Keratinocyte (primary cell): ENCODE data around the gene PRDM7. TPM values are rescaled to one million over a fixed set of nuclear protein-coding genes. Genes with fewer than 3 reads are reported as not detected.

Experiments
- DNase-seq: peaks from one replicate; pipeline ENCODE4 v3.0.0-alpha.2; 2011; ENCODE audit warnings: low read depth, missing footprints, low spot score
- FAIRE-seq: peaks from 2 replicates; lab custom pipeline; 2011; peaks lifted over from hg19 to GRCh38; lab: Jason Lieb, UNC
- H2AFZ ChIP-seq: 2 replicates; pipeline ENCODE4 v1.6.0; 2012; ENCODE audit warnings: low read length, control low read depth, inconsistent platforms; ENCODE audit not compliant: control insufficient read depth
- H3K27ac ChIP-seq: 2 replicates; pipeline ENCODE4 v1.5.1; 2011; ENCODE audit warnings: low read length; ENCODE audit not compliant: control insufficient read depth, insufficient read depth
- H3K27me3 ChIP-seq: 3 replicates; pipeline ENCODE4 v1.6.0; 2011; ENCODE audit warnings: low read length; ENCODE audit not compliant: control insufficient read depth, insufficient read depth; ENCODE audit errors: extremely low read depth
- H3K36me3 ChIP-seq, 2 experiments: 2 replicates in 1 of 2; 3 replicates in 1 of 2; pipeline ENCODE4 v1.5.1; 2011; ENCODE audit warnings: low read length in 2 of 2, mild to moderate bottlenecking in 1 of 2; ENCODE audit not compliant: control insufficient read depth in 2 of 2, insufficient read depth in 2 of 2; ENCODE audit errors: extremely low read depth in 1 of 2
- H3K4me1 ChIP-seq: 3 replicates; pipeline ENCODE4 v1.5.1; 2011; ENCODE audit warnings: low read length; ENCODE audit not compliant: control insufficient read depth, insufficient read depth; ENCODE audit errors: extremely low read depth
- H3K4me2 ChIP-seq: 3 replicates; pipeline ENCODE4 v1.6.0; 2011; ENCODE audit warnings: low read depth, low read length; ENCODE audit not compliant: control insufficient read depth, insufficient read depth; ENCODE audit errors: extremely low read depth
- H3K4me3 ChIP-seq, 3 experiments: fragments of 200-600 bp in 1 of 3; sonication (generic) in 1 of 3; 2 replicates in 2 of 3; 3 replicates in 1 of 3; pipeline ENCODE4 v1.5.1; 2011 to 2016; ENCODE audit warnings: low read length in 3 of 3, mild to moderate bottlenecking in 3 of 3, control low read depth in 2 of 3, inconsistent platforms in 1 of 3, low read depth in 1 of 3, mixed read lengths in 1 of 3, mixed run types in 1 of 3, moderate library complexity in 1 of 3; ENCODE audit not compliant: control insufficient read depth in 2 of 3, insufficient read depth in 2 of 3; ENCODE audit errors: extremely low read depth in 1 of 3
- H3K79me2 ChIP-seq: 2 replicates; pipeline ENCODE4 v1.6.0; 2012; ENCODE audit warnings: low read length; ENCODE audit not compliant: control insufficient read depth, insufficient read depth
- H3K9ac ChIP-seq: 3 replicates; pipeline ENCODE4 v1.6.0; 2011; ENCODE audit warnings: low read length; ENCODE audit not compliant: control insufficient read depth, insufficient read depth; ENCODE audit errors: extremely low read depth
- H3K9me1 ChIP-seq: 3 replicates; pipeline ENCODE4 v1.6.0; 2011; ENCODE audit warnings: low read length; ENCODE audit not compliant: control insufficient read depth, insufficient read depth; ENCODE audit errors: extremely low read depth
- H3K9me3 ChIP-seq: 2 replicates; pipeline ENCODE4 v1.5.1; 2012; ENCODE audit warnings: low read depth, low read length; ENCODE audit not compliant: control insufficient read depth
- H4K20me1 ChIP-seq: 3 replicates; pipeline ENCODE4 v1.6.0; 2011; ENCODE audit warnings: low read length; ENCODE audit not compliant: control insufficient read depth, insufficient read depth; ENCODE audit errors: extremely low read depth
- CTCF ChIP-seq, 3 experiments: IDR thresholded peaks in 1 of 3; conservative IDR thresholded peaks in 1 of 3; optimal IDR thresholded peaks in 1 of 3; 2 replicates in 2 of 3; 3 replicates in 1 of 3; pipeline versions ENCODE3 to v1.5.1; 2011; ENCODE audit warnings: low read length in 3 of 3, mild to moderate bottlenecking in 3 of 3, moderate library complexity in 2 of 3, control low read depth in 1 of 3, inconsistent platforms in 1 of 3; ENCODE audit not compliant: insufficient read depth in 2 of 3; ENCODE audit errors: extremely low read depth in 1 of 3
- EZH2 ChIP-seq: IDR thresholded peaks from one replicate; pipeline ENCODE4 v1.6.1; 2012; ENCODE audit warnings: inconsistent platforms, mild to moderate bottlenecking, low read length, moderate library complexity
- dilution Hi-C: fragments of 300-500 bp; cut with MboI; formaldehyde crosslinking; loops from one replicate; pipeline ENCODE4 v1.7.0; 2020; ENCODE audit warnings: low sequenced_read_pairs; ENCODE audit not compliant: extremely low pct_ligation_motif_present
- polyA plus RNA-seq, 5 experiments: library from polyadenylated mRNA; depleted of rRNA in 3 of 5; stranded (reverse) in 3 of 5; stranded (forward) in 1 of 5; unstranded in 1 of 5; fragments of >200 nt; gene quantifications; 1 replicate in 1 of 5; 2 replicates in 3 of 5; 3 replicates in 1 of 5; pipeline versions ENCODE4 v1.2.1 to v1.2.3, GENCODE V29; 2011 to 2012; ENCODE audit warnings: missing spikeins in 2 of 5, low read depth in 1 of 5, low replicate concordance in 1 of 5

The PRDM7 gene
- polyA plus RNA-seq, 1 donor (not counting 4 experiments of a cell fraction or from before 2014, with no cell fraction given) = not detected

- Histone ChIP-seq H3K27ac (no peak overlapping the region), H3K79me2 (no peaks in the 10 kb centered on the region), H3K9me1 (no peaks in the 10 kb centered on the region), H3K4me2 (no peak overlapping the region), H3K4me1 (peaks cover 11% of the 10 kb centered on the region), H2AFZ (no peak overlapping the region), H3K27me3 (peaks cover 16% of the 10 kb centered on the region), H3K4me3 (no peak overlapping the region), H3K9me3 (peaks cover 17% of the 10 kb centered on the region), H3K36me3 (no peaks in the 10 kb centered on the region), H3K9ac (no peak overlapping the region), H4K20me1 (no peaks in the 10 kb centered on the region)
- FAIRE-seq (no peak), DNase-seq (no peak)
- dilution Hi-C loops = no loop called here
- TF ChIP-seq EZH2 = no peak
- no peak for TF ChIP-seq CTCF (optimal IDR thresholded peaks at IDR 0.05 in 1 of 3, IDR thresholded peaks at IDR 0.05 in 1 of 3, conservative IDR thresholded peaks at IDR 0.05 in 1 of 3; ENCODE audit: extremely low read depth in 1 of 3, insufficient read depth in 2 of 3, low read length in 3 of 3)
Observed at GRCh38 chr16:90050969-90051368, 26.2 kb downstream of the PRDM7 start.

- DNase-seq = no peak
- no peak overlapping the region for H3K4me2 ChIP-seq
- no peak overlapping the region for H2AFZ ChIP-seq
- peaks cover 4% of the 10 kb centered on the region for H3K9me1 ChIP-seq
- peaks cover 4% of the 10 kb centered on the region for H3K9me3 ChIP-seq
- H4K20me1 ChIP-seq = peaks cover 4% of the 10 kb centered on the region
- no peak overlapping the region for H3K9ac ChIP-seq
- H3K4me1 ChIP-seq = peaks cover 18% of the 10 kb centered on the region
- H3K36me3 ChIP-seq = no peaks in the 10 kb centered on the region
- H3K27me3 ChIP-seq = peaks cover 16% of the 10 kb centered on the region
- dilution Hi-C loops = no loop called here
- no peak for FAIRE-seq
- no peak overlapping the region for H3K27ac ChIP-seq
- no peaks in the 10 kb centered on the region for H3K79me2 ChIP-seq
- H3K4me3 ChIP-seq = no peak overlapping the region
- no peak for TF ChIP-seq EZH2
- TF ChIP-seq CTCF (optimal IDR thresholded peaks at IDR 0.05 in 1 of 3, IDR thresholded peaks at IDR 0.05 in 1 of 3, conservative IDR thresholded peaks at IDR 0.05 in 1 of 3; ENCODE audit: extremely low read depth in 1 of 3, insufficient read depth in 2 of 3, low read length in 3 of 3) = no peak
Observed at GRCh38 chr16:90048737-90049330, 28.3 kb downstream of the PRDM7 start.
